H1 (cell line): ENCODE results near the gene TTI1. TPM values are rescaled to one million over a fixed set of nuclear protein-coding genes. Genes with fewer than 3 reads are reported as not detected.

ENCODE experiments used
- BRCA1 ChIP-seq: IDR thresholded peaks from 2 replicates; pipeline ENCODE4 v1.6.1; 2012; ENCODE audit warnings: low read depth, low read length, improper control_type of control experiment
- CHD2 ChIP-seq: IDR thresholded peaks from 2 replicates; pipeline ENCODE4 v1.6.1; 2012; ENCODE audit warnings: low read length, improper control_type of control experiment
- KDM1A ChIP-seq: fragments of 200-600, 300-600 bp; sonication (generic); IDR thresholded peaks from 2 replicates; pipeline ENCODE4 v1.7.1; 2016; ENCODE audit warnings: mild to moderate bottlenecking, low read length, borderline replicate concordance
- KDM4A ChIP-seq: IDR thresholded peaks from one replicate; pipeline ENCODE4 v1.7.1; 2012; ENCODE audit warnings: low read depth, mild to moderate bottlenecking, moderate library complexity, low read length, inconsistent platforms; ENCODE audit not compliant: severe bottlenecking
- POU5F1 ChIP-seq: IDR thresholded peaks from 2 replicates; pipeline ENCODE4 v1.6.1; 2011; ENCODE audit warnings: low read depth, mild to moderate bottlenecking, low read length, moderate library complexity
- RAD21 ChIP-seq, 2 experiments: IDR thresholded peaks in 1 of 2; conservative IDR thresholded peaks in 1 of 2; 2 replicates each; pipeline ENCODE4 v1.6.1; 2011; ENCODE audit warnings: low read depth in 2 of 2, low read length in 2 of 2, improper control_type of control experiment in 1 of 2, inconsistent platforms in 1 of 2, mild to moderate bottlenecking in 1 of 2, moderate library complexity in 1 of 2
- SP4 ChIP-seq: IDR thresholded peaks from 2 replicates; pipeline ENCODE4 v1.6.1; 2012; ENCODE audit warnings: low read length, inconsistent platforms
- TCF12 ChIP-seq: IDR thresholded peaks from 2 replicates; pipeline ENCODE4 v1.6.1; 2011; ENCODE audit warnings: low read depth, mild to moderate bottlenecking, low read length
- polyA plus RNA-seq, 7 experiments: library from polyadenylated mRNA; depleted of rRNA in 3 of 7; stranded (reverse) in 5 of 7; unstranded in 2 of 7; fragments of >200 nt in 5 of 7; fragments of 200-250 nt in 2 of 7; gene quantifications; 1 replicate in 5 of 7; 2 replicates in 1 of 7; 4 replicates in 1 of 7; pipeline versions ENCODE4 v1.2.1 to v1.2.3, GENCODE V29; 2011 to 2013; ENCODE audit warnings: missing spikeins in 2 of 7, mixed read lengths in 2 of 7
- total RNA-seq: library from RNA; stranded (reverse); fragmentation: NEBNext Ultra II Directional; extraction: Animal tissue kit (Norgen Biotek cat#: 25700); gene quantifications from 2 replicates; pipeline ENCODE4 v1.2.1, GENCODE V29; 2021
- TF ChIP-seq, protein P1 (sequence below): fragments of 300-600 bp; sonication (generic); IDR thresholded peaks from 2 replicates; pipeline ENCODE4 v1.7.1; 2012; ENCODE audit warnings: low read length, moderate library complexity, mild to moderate bottlenecking, inconsistent platforms; ENCODE audit not compliant: insufficient replicate concordance

TTI1 gene
- total and polyA plus RNA-seq, 2 of the 8 experiments (the other 6 are each of a cell fraction or from before 2014, with no cell fraction given) = 34.1 to 47.0 TPM

DNA sequence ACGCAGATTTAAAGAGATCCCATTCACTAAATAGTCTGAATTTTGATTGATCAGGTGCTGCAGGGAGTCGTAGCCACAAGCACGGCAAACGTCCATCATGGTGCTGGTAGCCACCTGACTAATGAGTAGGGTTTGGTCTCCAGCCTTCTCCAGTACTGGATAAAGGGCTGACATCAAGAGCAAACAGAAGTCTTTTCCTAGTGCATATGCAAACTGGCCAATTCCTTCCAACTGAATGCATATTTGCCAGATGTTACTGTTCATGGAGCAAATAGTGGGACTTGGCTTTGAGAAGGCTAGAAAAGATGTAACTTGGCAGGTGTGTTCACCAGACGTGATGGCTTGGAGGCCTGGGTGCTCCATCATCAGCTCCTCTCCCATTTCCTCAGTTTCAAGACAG lies 21.6 kb downstream of the TTI1 start (continued):
- TF ChIP-seq, protein P1, sequence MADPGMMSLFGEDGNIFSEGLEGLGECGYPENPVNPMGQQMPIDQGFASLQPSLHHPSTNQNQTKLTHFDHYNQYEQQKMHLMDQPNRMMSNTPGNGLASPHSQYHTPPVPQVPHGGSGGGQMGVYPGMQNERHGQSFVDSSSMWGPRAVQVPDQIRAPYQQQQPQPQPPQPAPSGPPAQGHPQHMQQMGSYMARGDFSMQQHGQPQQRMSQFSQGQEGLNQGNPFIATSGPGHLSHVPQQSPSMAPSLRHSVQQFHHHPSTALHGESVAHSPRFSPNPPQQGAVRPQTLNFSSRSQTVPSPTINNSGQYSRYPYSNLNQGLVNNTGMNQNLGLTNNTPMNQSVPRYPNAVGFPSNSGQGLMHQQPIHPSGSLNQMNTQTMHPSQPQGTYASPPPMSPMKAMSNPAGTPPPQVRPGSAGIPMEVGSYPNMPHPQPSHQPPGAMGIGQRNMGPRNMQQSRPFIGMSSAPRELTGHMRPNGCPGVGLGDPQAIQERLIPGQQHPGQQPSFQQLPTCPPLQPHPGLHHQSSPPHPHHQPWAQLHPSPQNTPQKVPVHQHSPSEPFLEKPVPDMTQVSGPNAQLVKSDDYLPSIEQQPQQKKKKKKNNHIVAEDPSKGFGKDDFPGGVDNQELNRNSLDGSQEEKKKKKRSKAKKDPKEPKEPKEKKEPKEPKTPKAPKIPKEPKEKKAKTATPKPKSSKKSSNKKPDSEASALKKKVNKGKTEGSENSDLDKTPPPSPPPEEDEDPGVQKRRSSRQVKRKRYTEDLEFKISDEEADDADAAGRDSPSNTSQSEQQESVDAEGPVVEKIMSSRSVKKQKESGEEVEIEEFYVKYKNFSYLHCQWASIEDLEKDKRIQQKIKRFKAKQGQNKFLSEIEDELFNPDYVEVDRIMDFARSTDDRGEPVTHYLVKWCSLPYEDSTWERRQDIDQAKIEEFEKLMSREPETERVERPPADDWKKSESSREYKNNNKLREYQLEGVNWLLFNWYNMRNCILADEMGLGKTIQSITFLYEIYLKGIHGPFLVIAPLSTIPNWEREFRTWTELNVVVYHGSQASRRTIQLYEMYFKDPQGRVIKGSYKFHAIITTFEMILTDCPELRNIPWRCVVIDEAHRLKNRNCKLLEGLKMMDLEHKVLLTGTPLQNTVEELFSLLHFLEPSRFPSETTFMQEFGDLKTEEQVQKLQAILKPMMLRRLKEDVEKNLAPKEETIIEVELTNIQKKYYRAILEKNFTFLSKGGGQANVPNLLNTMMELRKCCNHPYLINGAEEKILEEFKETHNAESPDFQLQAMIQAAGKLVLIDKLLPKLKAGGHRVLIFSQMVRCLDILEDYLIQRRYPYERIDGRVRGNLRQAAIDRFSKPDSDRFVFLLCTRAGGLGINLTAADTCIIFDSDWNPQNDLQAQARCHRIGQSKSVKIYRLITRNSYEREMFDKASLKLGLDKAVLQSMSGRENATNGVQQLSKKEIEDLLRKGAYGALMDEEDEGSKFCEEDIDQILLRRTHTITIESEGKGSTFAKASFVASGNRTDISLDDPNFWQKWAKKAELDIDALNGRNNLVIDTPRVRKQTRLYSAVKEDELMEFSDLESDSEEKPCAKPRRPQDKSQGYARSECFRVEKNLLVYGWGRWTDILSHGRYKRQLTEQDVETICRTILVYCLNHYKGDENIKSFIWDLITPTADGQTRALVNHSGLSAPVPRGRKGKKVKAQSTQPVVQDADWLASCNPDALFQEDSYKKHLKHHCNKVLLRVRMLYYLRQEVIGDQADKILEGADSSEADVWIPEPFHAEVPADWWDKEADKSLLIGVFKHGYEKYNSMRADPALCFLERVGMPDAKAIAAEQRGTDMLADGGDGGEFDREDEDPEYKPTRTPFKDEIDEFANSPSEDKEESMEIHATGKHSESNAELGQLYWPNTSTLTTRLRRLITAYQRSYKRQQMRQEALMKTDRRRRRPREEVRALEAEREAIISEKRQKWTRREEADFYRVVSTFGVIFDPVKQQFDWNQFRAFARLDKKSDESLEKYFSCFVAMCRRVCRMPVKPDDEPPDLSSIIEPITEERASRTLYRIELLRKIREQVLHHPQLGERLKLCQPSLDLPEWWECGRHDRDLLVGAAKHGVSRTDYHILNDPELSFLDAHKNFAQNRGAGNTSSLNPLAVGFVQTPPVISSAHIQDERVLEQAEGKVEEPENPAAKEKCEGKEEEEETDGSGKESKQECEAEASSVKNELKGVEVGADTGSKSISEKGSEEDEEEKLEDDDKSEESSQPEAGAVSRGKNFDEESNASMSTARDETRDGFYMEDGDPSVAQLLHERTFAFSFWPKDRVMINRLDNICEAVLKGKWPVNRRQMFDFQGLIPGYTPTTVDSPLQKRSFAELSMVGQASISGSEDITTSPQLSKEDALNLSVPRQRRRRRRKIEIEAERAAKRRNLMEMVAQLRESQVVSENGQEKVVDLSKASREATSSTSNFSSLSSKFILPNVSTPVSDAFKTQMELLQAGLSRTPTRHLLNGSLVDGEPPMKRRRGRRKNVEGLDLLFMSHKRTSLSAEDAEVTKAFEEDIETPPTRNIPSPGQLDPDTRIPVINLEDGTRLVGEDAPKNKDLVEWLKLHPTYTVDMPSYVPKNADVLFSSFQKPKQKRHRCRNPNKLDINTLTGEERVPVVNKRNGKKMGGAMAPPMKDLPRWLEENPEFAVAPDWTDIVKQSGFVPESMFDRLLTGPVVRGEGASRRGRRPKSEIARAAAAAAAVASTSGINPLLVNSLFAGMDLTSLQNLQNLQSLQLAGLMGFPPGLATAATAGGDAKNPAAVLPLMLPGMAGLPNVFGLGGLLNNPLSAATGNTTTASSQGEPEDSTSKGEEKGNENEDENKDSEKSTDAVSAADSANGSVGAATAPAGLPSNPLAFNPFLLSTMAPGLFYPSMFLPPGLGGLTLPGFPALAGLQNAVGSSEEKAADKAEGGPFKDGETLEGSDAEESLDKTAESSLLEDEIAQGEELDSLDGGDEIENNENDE = no peak
- TF ChIP-seq KDM1A (no peak), CHD2 (no peak), KDM4A (no peak), RAD21 (IDR thresholded peaks at IDR 0.05 in 1 of 2, conservative IDR thresholded peaks at IDR 0.05 in 1 of 2; ENCODE audit: low read depth in 2 of 2, low read length in 2 of 2) (no peak), POU5F1 (no peak), SP4 (no peak), BRCA1 (no peak), TCF12 (no peak)
- TF ChIP-seq, all 59 proteins: peak for 0
